Measurements from ENCODE around the gene ARL14EP. TPM values are rescaled to one million over a fixed set of nuclear protein-coding genes. Genes with fewer than 3 reads are reported as not detected.
A peak's percentile ranks its signal among the peaks of the same experiment; 100 is the strongest.

Gene ARL14EP
- total RNA-seq, 6 experiments from 2014 or later = 10.3 to 19.3 (median 14.2) TPM

- intact Hi-C loops (cut with DNase I) = no loop called here
- Histone ChIP-seq H3K27ac (no peak overlapping the region), H3K9me3 (no peaks in the 10 kb centered on the region), H3K4me1 (no peaks in the 10 kb centered on the region), H3K36me3 (no peaks in the 10 kb centered on the region), H3K27me3 (peaks cover 0 to 3% of the 10 kb centered on the region in 2 donors), H3K4me3 (no peak overlapping the region)
- no peak for DNase-seq
- ATAC-seq = no peak
- WGBS (ENCODE audit: insufficient coverage, low coverage, low lambda C conversion rate, missing lambda C conversion rate) = 37% methylated on average over 2 of the region's 2 CpGs
- no peak for TF ChIP-seq CTCF (IDR thresholded peaks at IDR 0.05)
- no peak for TF ChIP-seq POLR2A (IDR thresholded peaks at IDR 0.05)
Observed at GRCh38 chr11:30311189-30311588, 11.7 kb upstream of the ARL14EP start.

- TF ChIP-seq CTCF (IDR thresholded peaks at IDR 0.05) = no peak
- no peak for TF ChIP-seq POLR2A (IDR thresholded peaks at IDR 0.05)
- ATAC-seq = no peak
Observed at GRCh38 chr11:30312243-30312642, 10.7 kb upstream of the ARL14EP start.

GRCh38 chr11:30313580-30313979, 9.3 kb upstream of the ARL14EP start:
- no peak for TF ChIP-seq CTCF (IDR thresholded peaks at IDR 0.05)
- no peak for TF ChIP-seq POLR2A (IDR thresholded peaks at IDR 0.05)
- no peak overlapping the region for H3K27ac ChIP-seq
- no peaks in the 10 kb centered on the region for H3K4me1 ChIP-seq
- peaks cover 0 to 3% of the 10 kb centered on the region in 2 donors for H3K27me3 ChIP-seq
- WGBS (ENCODE audit: insufficient coverage, low coverage, low lambda C conversion rate, missing lambda C conversion rate) = 80% methylated on average over 2 of the region's 2 CpGs
- intact Hi-C loops (cut with DNase I) = no loop called here
- no peaks in the 10 kb centered on the region for H3K9me3 ChIP-seq
- no peaks in the 10 kb centered on the region for H3K36me3 ChIP-seq
- DNase-seq = no peak
- H3K4me3 ChIP-seq = no peak overlapping the region
- no peak for ATAC-seq

More at GRCh38 chr11:30312243-30312642, 10.7 kb upstream of the ARL14EP start:
- 25% methylated on average over 1 of the region's 1 CpG for WGBS (ENCODE audit: insufficient coverage, low coverage, low lambda C conversion rate, missing lambda C conversion rate)
- Histone ChIP-seq H3K27ac (no peak overlapping the region), H3K9me3 (no peaks in the 10 kb centered on the region), H3K27me3 (peaks cover 0 to 3% of the 10 kb centered on the region in 2 donors), H3K36me3 (no peaks in the 10 kb centered on the region), H3K4me3 (no peak overlapping the region), H3K4me1 (no peaks in the 10 kb centered on the region)
- intact Hi-C loops (cut with DNase I) = no loop called here
- no peak for DNase-seq

GRCh38 chr11:30314625-30315024, 8.3 kb upstream of the ARL14EP start:
- H3K27ac ChIP-seq = no peak overlapping the region
- no peak for ATAC-seq

More at GRCh38 chr11:30314625-30315024, 8.3 kb upstream of the ARL14EP start:
- Histone ChIP-seq H3K36me3 (no peaks in the 10 kb centered on the region), H3K4me3 (no peak overlapping the region), H3K27me3 (no peaks in the 10 kb centered on the region), H3K4me1 (no peaks in the 10 kb centered on the region), H3K9me3 (no peaks in the 10 kb centered on the region)
- DNase-seq = no peak
- intact Hi-C loops (cut with DNase I) = no loop called here
- peak; percentile 22 to 35 (median 28) for TF ChIP-seq CTCF (IDR thresholded peaks at IDR 0.05)
- no peak for TF ChIP-seq POLR2A (IDR thresholded peaks at IDR 0.05)
